Caco-2 (cell line): Measurements from ENCODE around the gene TNFRSF17. TPM values are rescaled to one million over a fixed set of nuclear protein-coding genes. Genes with fewer than 3 reads are reported as not detected.

Experiments
- BruUV-seq: library from RNA; stranded (reverse); fragments of 400-500 nt; replicated peaks from 2 replicates; lab custom pipeline; 2021; lab: Mats Ljungman, UMichigan
- CTCF ChIA-PET: fragments of 300-600 bp; sonication (Branson Sonifier 250); formaldehyde crosslinking; loops from one replicate; lab custom pipeline; 2022; ENCODE audit warnings: antibody characterized with exemption; lab: Charles Lee
- POLR2A ChIA-PET: fragments of 300-600 bp; sonication (Branson Sonifier 250); formaldehyde crosslinking; loops from one replicate; lab custom pipeline; 2022; ENCODE audit warnings: antibody characterized with exemption; lab: Charles Lee
- DNase-seq, 2 experiments: peaks; one replicate each; pipeline versions ENCODE4 v3.0.0 to v3.0.0-alpha.2; 2020 to 2022
- H3K27me3 ChIP-seq: replicated peaks from 2 replicates; pipeline ENCODE4 v1.6.0; 2011; ENCODE audit warnings: low read length; ENCODE audit not compliant: control insufficient read depth, insufficient read depth
- H3K36me3 ChIP-seq: 2 replicates; pipeline ENCODE4 v1.5.1; 2011; ENCODE audit warnings: low read length; ENCODE audit not compliant: control insufficient read depth, insufficient read depth
- H3K4me1 ChIP-seq: fragments of 250-450 bp; sonication (Bioruptor Pico); 2 replicates; pipeline ENCODE4 v1.5.1; 2020; ENCODE audit warnings: mild to moderate bottlenecking
- H3K4me3 ChIP-seq: 2 replicates; pipeline ENCODE4 v1.5.1; 2011; ENCODE audit warnings: low read depth, mild to moderate bottlenecking, control low read depth, low read length
- H3K9me3 ChIP-seq: fragments of 250-450 bp; sonication (Bioruptor Pico); 2 replicates; pipeline ENCODE4 v1.5.1; 2020; ENCODE audit warnings: mild to moderate bottlenecking, moderate library complexity
- H3K27ac Mint-ChIP-seq: one replicate; pipeline ENCODE4 v1.8.0; 2022; ENCODE audit warnings: mixed read lengths; ENCODE audit not compliant: unreplicated experiment
- H3K27me3 Mint-ChIP-seq: one replicate; pipeline ENCODE4 v1.8.0; 2022; ENCODE audit warnings: mixed read lengths; ENCODE audit not compliant: insufficient read depth, unreplicated experiment
- H3K36me3 Mint-ChIP-seq: one replicate; pipeline ENCODE4 v1.8.0; 2022; ENCODE audit warnings: mild to moderate bottlenecking, mixed read lengths; ENCODE audit not compliant: insufficient read depth, unreplicated experiment
- H3K4me1 Mint-ChIP-seq: one replicate; pipeline ENCODE4 v1.8.0; 2022; ENCODE audit warnings: low read depth, mixed read lengths; ENCODE audit not compliant: unreplicated experiment
- H3K4me3 Mint-ChIP-seq: one replicate; pipeline ENCODE4 v1.8.0; 2022; ENCODE audit warnings: mild to moderate bottlenecking, moderate library complexity, mixed read lengths; ENCODE audit not compliant: unreplicated experiment
- H3K9me3 Mint-ChIP-seq: one replicate; pipeline ENCODE4 v1.8.0; 2022; ENCODE audit warnings: mixed read lengths; ENCODE audit not compliant: unreplicated experiment
- intact Hi-C: fragments of 100-400 bp; cut with micrococcal nuclease; formaldehyde crosslinking; loops from one replicate; pipeline ENCODE4 v1.10.0; 2022; ENCODE audit not compliant: unreplicated experiment
- total RNA-seq: library from RNA; stranded (reverse); gene quantifications from 2 replicates; pipeline ENCODE4 v1.2.3, GENCODE V29; 2022
- TF ChIP-seq, protein P1 (sequence below), 2 experiments: fragments of 200-600 bp in 1 of 2; IDR thresholded peaks; 1 replicate in 1 of 2; 2 replicates in 1 of 2; pipeline versions ENCODE4 v1.5.1 to v1.8.0; 2011 to 2022; ENCODE audit warnings: antibody characterized with exemption in 1 of 2, control low read depth in 1 of 2, inconsistent platforms in 1 of 2, low read depth in 1 of 2, low read length in 1 of 2, mild to moderate bottlenecking in 1 of 2, moderate library complexity in 1 of 2; ENCODE audit not compliant: insufficient read depth in 1 of 2, severe bottlenecking in 1 of 2, unreplicated experiment in 1 of 2

TNFRSF17 gene
- total RNA-seq, 1 experiment from 2014 or later = not detected

DNA sequence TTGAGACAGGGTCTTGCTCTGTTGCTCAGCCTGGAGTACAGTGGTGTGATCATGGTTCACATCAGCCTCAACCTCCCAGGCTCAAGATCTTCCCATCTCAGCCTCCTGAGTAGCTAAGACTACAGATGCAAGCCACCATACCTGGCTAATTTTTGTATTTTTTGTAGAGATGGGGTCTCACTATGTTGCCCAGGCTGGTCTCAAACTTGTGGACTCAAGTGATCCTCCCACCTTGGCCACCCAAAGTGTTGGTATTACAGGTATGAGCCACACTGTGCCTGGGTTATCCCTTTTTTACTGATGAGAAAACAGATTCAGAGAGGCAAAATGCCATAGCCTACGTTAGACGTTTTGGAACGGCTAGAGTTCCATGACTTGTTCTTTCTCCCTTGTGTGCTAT lies 41.6 kb downstream of the TNFRSF17 start:
- Mint-ChIP-seq H3K27ac (no peak overlapping the region), H3K4me3 (no peak overlapping the region), H3K36me3 (no peaks in the 10 kb centered on the region), H3K9me3 (no peaks in the 10 kb centered on the region), H3K27me3 (no peaks in the 10 kb centered on the region), H3K4me1 (no peaks in the 10 kb centered on the region)
- no peaks in the 10 kb centered on the region for H3K36me3 ChIP-seq
- intact Hi-C loops = no loop called here
- no peaks in the 10 kb centered on the region for H3K27me3 ChIP-seq
- ChIA-PET CTCF (no interaction called here), POLR2A (no interaction called here)
- no peaks in the 10 kb centered on the region for H3K4me1 ChIP-seq
- H3K4me3 ChIP-seq = no peak overlapping the region
- BruUV-seq = no TSS peak
- no peaks in the 10 kb centered on the region for H3K9me3 ChIP-seq
- no peak for DNase-seq
- TF ChIP-seq, protein P1, sequence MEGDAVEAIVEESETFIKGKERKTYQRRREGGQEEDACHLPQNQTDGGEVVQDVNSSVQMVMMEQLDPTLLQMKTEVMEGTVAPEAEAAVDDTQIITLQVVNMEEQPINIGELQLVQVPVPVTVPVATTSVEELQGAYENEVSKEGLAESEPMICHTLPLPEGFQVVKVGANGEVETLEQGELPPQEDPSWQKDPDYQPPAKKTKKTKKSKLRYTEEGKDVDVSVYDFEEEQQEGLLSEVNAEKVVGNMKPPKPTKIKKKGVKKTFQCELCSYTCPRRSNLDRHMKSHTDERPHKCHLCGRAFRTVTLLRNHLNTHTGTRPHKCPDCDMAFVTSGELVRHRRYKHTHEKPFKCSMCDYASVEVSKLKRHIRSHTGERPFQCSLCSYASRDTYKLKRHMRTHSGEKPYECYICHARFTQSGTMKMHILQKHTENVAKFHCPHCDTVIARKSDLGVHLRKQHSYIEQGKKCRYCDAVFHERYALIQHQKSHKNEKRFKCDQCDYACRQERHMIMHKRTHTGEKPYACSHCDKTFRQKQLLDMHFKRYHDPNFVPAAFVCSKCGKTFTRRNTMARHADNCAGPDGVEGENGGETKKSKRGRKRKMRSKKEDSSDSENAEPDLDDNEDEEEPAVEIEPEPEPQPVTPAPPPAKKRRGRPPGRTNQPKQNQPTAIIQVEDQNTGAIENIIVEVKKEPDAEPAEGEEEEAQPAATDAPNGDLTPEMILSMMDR (IDR thresholded peaks at IDR 0.05; ENCODE audit: insufficient read depth in 1 of 2, low read depth in 1 of 2, low read length in 1 of 2, severe bottlenecking in 1 of 2, unreplicated experiment in 1 of 2) = no peak

DNA sequence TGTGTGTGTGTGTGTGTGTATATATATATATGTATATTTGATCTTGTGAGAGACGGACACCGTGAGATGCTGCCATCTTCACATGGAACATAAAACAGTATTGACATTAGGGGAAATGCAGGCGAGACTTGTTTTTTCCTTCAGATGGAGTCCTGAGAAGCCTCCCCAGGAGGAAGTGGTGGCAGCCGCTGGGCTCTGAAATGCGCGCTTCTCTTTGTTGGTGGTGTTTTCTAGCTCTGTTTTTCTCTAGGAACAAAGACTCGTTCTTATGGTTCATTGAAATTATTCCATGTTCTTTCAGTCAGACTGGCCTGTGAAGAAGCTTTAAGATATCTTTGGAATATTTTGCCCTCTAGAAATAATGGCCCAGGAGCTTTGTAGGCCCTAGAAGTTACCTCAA lies 44.5 kb downstream of the TNFRSF17 start:
- TF ChIP-seq, protein P1 (IDR thresholded peaks at IDR 0.05; ENCODE audit: insufficient read depth in 1 of 2, low read depth in 1 of 2, low read length in 1 of 2, severe bottlenecking in 1 of 2, unreplicated experiment in 1 of 2) = no peak
- H3K36me3 Mint-ChIP-seq = no peaks in the 10 kb centered on the region
- BruUV-seq = no TSS peak
- H3K27me3 ChIP-seq = no peaks in the 10 kb centered on the region
- CTCF ChIA-PET = no interaction called here
- H3K9me3 Mint-ChIP-seq = no peaks in the 10 kb centered on the region
- POLR2A ChIA-PET = no interaction called here
- no peaks in the 10 kb centered on the region for H3K36me3 ChIP-seq
- H3K27ac Mint-ChIP-seq = no peak overlapping the region
- no peaks in the 10 kb centered on the region for H3K9me3 ChIP-seq
- H3K4me3 Mint-ChIP-seq = no peak overlapping the region
- peaks cover 8% of the 10 kb centered on the region for H3K4me1 Mint-ChIP-seq
- no peaks in the 10 kb centered on the region for H3K27me3 Mint-ChIP-seq
- no peak for DNase-seq
- no peaks in the 10 kb centered on the region for H3K4me1 ChIP-seq
- no peak overlapping the region for H3K4me3 ChIP-seq
- intact Hi-C loops = no loop called here

DNA sequence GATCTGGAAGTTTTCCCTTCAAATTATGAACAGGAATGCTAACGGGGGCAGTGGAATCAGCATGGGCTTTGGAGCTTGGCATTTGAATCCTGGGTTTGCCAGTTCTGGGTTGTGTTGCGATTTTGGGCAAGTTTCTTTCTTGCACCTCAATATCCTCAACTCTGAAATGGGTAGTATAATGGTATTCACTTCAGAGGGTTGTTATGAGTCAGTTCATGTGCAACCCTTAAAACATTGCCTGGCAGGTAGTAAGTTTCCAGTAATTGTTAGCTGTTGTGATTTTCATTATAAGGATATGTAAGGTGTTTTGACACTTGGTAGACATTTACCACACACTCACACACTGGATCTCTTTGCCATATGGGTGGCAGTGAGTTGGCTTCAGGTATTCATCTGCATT lies 44.9 kb downstream of the TNFRSF17 start:
- Histone ChIP-seq H3K27me3 (no peaks in the 10 kb centered on the region), H3K36me3 (no peaks in the 10 kb centered on the region), H3K4me3 (no peak overlapping the region), H3K9me3 (no peaks in the 10 kb centered on the region), H3K4me1 (no peaks in the 10 kb centered on the region)
- ChIA-PET CTCF (no interaction called here), POLR2A (no interaction called here)
- H3K27me3 Mint-ChIP-seq = no peaks in the 10 kb centered on the region
- H3K36me3 Mint-ChIP-seq = no peaks in the 10 kb centered on the region
- H3K9me3 Mint-ChIP-seq = no peaks in the 10 kb centered on the region
- intact Hi-C loops = no loop called here
- DNase-seq = no peak
- peaks cover 8% of the 10 kb centered on the region for H3K4me1 Mint-ChIP-seq
- no peak overlapping the region for H3K4me3 Mint-ChIP-seq
- BruUV-seq = no TSS peak
- H3K27ac Mint-ChIP-seq = no peak overlapping the region
- TF ChIP-seq, protein P1 (IDR thresholded peaks at IDR 0.05; ENCODE audit: insufficient read depth in 1 of 2, low read depth in 1 of 2, low read length in 1 of 2, severe bottlenecking in 1 of 2, unreplicated experiment in 1 of 2) = no peak
